C4-2B (cell line): ENCODE data around the gene B9D1.

Experiments
- H3K27ac ChIP-seq: fragments of 450-650 bp; 2 replicates; pipeline ENCODE4 v1.5.1; 2017
- ZFX ChIP-seq: fragments of 450-650 bp; IDR thresholded peaks from 2 replicates; pipeline ENCODE4 v1.6.1; 2017
- TF ChIP-seq, protein P1 (sequence below): fragments of 450-650 bp; conservative IDR thresholded peaks from 2 replicates; pipeline ENCODE4 v1.5.1; 2017; ENCODE audit warnings: mild to moderate bottlenecking

Gene B9D1

DNA sequence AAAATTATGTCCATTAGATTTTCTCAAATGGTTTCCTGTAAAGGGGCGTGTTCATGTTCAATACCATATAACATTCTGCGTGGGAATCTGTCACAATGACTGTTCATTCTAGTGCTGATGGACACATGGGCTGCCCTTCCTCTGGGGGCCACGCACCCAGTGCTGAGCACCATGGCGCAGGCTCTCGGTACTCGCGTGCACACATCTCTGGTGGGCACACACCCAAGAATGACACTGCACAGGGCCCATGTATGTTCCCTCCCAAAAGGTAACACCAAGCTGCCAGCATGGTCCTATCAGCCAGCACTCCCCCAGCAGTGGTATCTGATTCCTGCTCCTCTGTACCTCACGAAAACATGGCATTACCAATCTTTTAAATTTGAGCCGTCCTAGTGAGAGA is 13.7 kb downstream of the B9D1 start:
- TF ChIP-seq ZFX = no peak
- TF ChIP-seq, protein P1, sequence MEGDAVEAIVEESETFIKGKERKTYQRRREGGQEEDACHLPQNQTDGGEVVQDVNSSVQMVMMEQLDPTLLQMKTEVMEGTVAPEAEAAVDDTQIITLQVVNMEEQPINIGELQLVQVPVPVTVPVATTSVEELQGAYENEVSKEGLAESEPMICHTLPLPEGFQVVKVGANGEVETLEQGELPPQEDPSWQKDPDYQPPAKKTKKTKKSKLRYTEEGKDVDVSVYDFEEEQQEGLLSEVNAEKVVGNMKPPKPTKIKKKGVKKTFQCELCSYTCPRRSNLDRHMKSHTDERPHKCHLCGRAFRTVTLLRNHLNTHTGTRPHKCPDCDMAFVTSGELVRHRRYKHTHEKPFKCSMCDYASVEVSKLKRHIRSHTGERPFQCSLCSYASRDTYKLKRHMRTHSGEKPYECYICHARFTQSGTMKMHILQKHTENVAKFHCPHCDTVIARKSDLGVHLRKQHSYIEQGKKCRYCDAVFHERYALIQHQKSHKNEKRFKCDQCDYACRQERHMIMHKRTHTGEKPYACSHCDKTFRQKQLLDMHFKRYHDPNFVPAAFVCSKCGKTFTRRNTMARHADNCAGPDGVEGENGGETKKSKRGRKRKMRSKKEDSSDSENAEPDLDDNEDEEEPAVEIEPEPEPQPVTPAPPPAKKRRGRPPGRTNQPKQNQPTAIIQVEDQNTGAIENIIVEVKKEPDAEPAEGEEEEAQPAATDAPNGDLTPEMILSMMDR = no peak
- H3K27ac ChIP-seq = no peak overlapping the region

DNA sequence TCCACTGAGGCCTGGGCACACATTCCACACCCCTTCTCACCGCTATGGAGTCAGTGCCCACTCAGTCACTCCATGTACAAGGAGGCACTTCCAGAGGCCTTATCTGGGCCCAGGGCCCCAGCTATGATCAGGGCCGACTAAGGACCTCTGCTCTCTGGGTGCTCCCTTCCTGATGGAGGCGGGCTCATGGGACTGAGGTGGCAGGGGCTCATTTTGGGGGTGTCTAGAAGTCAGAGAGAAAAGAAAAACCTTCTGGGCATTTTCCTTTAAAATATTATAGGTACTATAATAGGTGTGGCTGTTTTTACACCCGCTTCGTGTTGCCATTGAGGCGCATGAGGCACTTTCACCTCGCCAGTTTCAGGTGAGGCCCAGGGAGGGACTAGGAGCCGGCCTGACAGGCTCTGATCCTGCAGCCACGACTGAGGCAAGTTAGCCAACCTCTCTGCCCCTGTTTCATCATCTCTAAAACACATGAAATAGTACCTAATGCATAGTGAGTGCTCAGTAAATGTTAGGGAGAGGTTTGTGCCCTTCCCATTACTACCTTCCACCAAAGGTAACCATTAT is 14.4 kb downstream of the B9D1 start:
- H3K27ac ChIP-seq = no peak overlapping the region

DNA sequence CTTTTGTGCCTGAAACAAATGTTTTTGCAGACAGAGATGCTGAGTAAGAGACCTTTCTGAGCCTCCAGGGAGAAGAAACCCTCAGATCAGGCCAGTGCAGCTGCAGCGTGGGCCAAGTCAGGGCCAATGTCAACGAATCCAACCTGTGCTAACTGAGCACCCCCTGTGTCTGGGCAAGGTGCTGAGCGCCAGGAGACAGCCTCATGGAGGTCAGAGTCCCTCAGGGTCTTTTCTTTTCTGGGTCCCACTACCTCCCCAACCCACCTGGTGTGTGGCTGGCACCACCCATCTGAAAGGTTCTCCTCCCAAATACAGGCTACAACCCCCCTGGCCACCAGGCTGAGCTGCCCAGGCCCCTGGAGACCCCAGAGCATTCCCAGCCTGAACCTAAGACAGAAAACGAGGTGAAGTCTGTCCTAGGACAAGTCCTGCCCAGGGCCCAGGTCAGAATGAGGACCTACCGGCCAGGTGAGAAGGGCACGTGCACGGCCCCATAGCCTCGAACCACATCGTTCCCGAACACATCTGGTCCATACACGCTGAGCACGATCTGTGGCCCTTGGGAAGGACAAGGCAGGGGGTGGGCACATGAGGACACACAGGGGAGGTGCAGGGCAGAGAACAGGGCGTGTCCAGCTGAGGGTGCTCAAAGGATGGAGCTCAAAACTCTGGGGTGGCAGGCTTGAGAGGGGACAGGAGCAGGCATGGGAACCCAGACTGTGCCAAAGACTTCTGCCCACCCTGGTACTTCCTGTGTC is 15.0 kb downstream of the B9D1 start:
- H3K27ac ChIP-seq = 0 out of 2 replicates have a peak overlapping the region, but pooled peaks have one; percentile 16

More for the DNA sequence above, 14.4 kb downstream of the B9D1 start:
- TF ChIP-seq, protein P1 = no peak
- TF ChIP-seq ZFX = no peak

DNA sequence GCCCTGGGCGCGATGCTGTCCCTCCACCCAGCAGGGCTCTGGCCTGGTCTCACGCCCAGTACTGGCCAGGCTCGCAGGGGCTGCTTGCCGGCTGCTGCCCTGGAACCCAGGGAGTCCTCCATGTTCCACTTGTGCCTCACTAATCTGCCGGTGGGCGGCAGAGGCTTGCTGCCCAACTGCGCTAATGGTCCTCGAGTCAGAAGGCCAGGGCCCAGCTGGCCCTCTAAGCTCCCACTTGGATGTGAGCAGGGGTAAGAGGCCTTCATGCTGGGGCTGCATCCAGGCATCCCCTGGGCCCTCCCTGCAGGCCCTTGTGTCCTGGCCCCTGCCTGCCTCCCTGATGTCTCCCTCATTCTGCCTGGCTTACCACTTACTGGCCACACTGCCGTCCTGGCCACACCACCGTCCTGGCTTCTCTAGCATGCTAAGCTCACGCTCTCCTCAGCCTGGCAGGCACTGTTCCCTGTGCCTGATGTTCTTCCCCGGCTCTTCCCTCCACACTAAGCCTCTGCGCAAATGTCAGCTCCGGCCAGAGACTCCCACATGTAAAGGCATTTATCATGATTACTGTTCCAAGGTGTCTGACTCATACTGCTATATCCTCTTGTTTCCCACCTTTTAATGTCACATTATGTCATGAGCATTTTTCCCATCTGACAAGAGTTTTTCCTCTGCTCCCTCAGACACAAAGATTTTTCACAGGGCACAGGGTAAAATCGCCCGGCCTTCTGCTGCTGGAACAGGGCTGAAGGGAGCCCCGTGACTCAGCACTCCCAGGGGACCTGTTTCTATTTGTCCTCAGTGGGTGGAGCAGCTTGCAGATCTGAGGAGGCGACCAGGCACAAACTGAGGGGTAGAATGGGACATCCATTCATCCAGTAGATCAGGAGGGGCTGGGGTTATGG is 15.9 kb downstream of the B9D1 start:
- peak overlapping the region; percentile 16 for H3K27ac ChIP-seq
- TF ChIP-seq, protein P1 = no peak

More for the DNA sequence above, 15.0 kb downstream of the B9D1 start:
- no peak for TF ChIP-seq ZFX
- TF ChIP-seq, protein P1 = no peak

DNA sequence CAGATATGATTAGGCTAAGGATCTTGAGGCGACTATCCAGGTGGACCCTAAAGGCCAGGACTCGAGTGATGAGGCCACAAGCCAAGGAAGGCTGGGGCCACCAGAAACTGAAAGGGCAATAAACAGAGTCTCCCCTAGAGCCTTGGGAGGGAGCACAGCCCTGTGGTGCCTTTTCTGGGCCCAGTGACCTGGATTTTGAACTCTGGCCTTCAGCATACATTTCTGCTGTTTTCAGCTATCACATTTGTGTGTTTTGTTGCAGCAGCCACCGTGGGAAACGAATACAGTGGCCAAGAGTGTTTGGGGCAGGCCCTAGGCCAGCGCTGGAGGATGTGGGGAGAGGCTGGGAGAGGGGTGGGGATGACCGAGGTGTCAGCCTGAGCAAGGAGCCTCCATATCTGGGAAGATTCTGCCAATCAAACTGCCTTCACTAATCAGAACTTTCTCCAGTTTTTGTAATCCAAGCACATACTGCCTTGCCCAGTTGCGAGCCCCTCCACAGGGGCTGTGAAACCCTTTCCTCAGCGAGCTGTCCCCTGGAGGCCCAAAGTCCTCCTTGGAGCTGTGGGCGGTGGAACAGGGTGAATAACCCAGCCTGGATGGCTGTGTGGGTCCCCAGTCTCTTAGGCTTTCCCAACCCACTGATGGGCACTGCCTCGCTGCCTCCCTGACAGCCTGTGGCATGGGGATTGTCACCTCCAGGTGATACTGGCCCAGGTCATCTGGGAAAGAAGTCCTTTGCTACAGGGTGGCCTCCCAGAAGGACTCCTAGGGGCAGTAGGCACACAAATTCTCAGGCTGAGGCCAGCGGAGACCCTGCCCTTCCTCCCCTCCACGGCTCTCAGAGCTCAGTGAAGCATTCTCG is 16.8 kb downstream of the B9D1 start:
- TF ChIP-seq ZFX = no peak
- TF ChIP-seq, protein P1 = no peak
- H3K27ac ChIP-seq = no peak overlapping the region

DNA sequence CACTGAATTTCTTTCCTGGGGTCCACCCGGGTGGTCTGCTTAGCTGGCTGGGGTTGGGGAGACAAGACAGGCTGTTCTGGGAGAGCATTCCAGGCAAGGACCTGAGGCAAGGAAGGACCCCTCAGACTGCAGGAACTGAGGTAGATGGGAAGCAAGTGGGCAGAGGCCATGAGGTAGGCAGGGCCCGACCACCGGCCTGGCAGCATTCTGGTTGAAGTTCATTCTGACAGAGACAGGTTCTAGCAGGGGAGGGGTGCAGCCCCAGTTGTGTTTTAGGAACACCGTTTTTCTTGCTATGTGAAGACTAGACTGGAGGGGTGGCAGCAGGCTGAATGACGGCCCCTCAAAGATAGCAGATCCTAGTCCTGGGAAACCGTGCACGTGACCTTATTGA is 17.5 kb downstream of the B9D1 start:
- H3K27ac ChIP-seq = no peak overlapping the region
- TF ChIP-seq, protein P1 = no peak
- no peak for TF ChIP-seq ZFX
